Activated naive CD8-positive, alpha-beta T cell treated with anti-CD3 and anti-CD28 coated beads, Interleukin-2, amount 10 ng/mL, durations not matched to agents 7 days and 5 days (primary cell): ENCODE results near the gene USP6NL. TPM values are rescaled to one million over a fixed set of nuclear protein-coding genes. Genes with fewer than 3 reads are reported as not detected.
A peak's percentile ranks its signal among the peaks of the same experiment; 100 is the strongest.

Experiments used
- ATAC-seq: fragments of 150-1000 bp; cut with Tn5 transposase; one replicate; pipeline ENCODE4 v1.10.0; 2021; ENCODE audit warnings: low read depth, moderate library complexity
- POLR2A ChIA-PET: fragments of 350-600 bp; sonication (Branson Sonifier 250); formaldehyde crosslinking; loops from one replicate; lab custom pipeline; 2021; ENCODE audit warnings: antibody characterized with exemption; lab: Charles Lee
- DNase-seq: peaks from one replicate; pipeline ENCODE4 v3.0.0; 2021
- H3K27ac Mint-ChIP-seq: one replicate; pipeline ENCODE4 v1.8.0; 2022; ENCODE audit warnings: mild to moderate bottlenecking, mixed read lengths
- H3K27me3 Mint-ChIP-seq: one replicate; pipeline ENCODE4 v1.8.0; 2022; ENCODE audit warnings: mild to moderate bottlenecking, moderate library complexity, mixed read lengths
- H3K36me3 Mint-ChIP-seq: one replicate; pipeline ENCODE4 v1.8.0; 2021; ENCODE audit warnings: mild to moderate bottlenecking, mixed read lengths
- H3K4me1 Mint-ChIP-seq: one replicate; pipeline ENCODE4 v1.8.0; 2021; ENCODE audit warnings: mixed read lengths
- H3K4me3 Mint-ChIP-seq: one replicate; pipeline ENCODE4 v1.8.0; 2022; ENCODE audit warnings: mild to moderate bottlenecking, moderate library complexity, mixed read lengths
- H3K9me3 Mint-ChIP-seq: one replicate; pipeline ENCODE4 v1.8.0; 2021; ENCODE audit warnings: mixed read lengths
- total RNA-seq, 2 experiments: library from RNA; stranded (reverse); gene quantifications; one replicate each; pipeline ENCODE4 v1.2.3, GENCODE V29; 2021

Gene USP6NL
- total RNA-seq, 2 experiments from 2014 or later: 4.4 to 5.6 TPM

DNA sequence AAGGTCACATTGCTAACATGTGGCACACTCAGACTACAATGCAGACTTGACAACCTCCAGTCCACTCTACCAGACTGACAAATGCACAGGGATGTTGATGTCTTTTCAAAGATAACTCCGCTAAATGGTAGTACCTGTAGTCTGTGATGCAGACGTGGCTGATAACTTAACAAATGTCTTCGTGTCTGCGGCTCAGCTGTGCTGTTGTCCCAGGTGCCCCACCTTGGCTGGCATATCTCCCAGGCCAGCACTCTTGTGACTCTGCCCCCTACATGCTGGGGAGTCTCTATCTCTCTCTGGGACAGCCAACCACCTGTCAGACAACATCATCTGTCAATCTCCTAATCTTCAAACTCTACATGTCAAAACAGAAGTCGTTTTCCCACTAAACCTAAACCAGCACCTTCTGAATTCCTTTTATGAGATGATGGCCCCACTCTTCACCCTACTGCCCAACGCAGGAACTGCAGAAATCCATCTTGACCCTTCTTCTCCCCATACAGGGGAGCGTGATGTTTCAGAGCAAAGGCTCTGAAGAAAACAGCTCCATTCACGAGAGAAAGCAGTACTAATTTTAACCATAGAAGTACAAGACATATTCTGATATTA, 156.4 kb downstream of the USP6NL start:
- POLR2A ChIA-PET: no interaction called here
- Mint-ChIP-seq H3K27me3 (peaks cover 9% of the 10 kb centered on the region), H3K27ac (no peak overlapping the region), H3K36me3 (no peaks in the 10 kb centered on the region), H3K9me3 (no peaks in the 10 kb centered on the region), H3K4me1 (no peaks in the 10 kb centered on the region), H3K4me3 (no peak overlapping the region)
- ATAC-seq (no peak), DNase-seq (no peak)

DNA sequence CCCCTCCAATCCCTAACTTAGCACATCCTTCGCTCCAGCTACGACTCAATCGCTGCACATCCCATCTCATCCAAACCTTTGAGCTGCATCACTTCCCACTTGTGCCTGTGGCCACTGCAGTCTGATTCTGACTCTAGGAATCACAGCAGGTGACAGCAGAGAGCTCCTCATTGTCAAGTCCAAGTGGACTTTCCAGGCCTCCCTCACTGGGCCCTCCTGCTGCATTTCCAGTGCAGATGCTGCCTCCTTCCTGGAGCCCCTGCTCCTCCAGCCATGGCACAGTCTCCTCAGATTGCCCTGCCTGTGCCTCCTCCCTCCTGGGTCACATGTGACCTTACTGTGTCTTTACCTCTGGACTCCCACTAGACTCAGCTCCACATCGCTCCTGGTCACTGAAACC, 157.3 kb downstream of the USP6NL start:
- H3K36me3 Mint-ChIP-seq: no peaks in the 10 kb centered on the region
- no peaks in the 10 kb centered on the region for H3K9me3 Mint-ChIP-seq
- no peak overlapping the region for H3K27ac Mint-ChIP-seq

DNA sequence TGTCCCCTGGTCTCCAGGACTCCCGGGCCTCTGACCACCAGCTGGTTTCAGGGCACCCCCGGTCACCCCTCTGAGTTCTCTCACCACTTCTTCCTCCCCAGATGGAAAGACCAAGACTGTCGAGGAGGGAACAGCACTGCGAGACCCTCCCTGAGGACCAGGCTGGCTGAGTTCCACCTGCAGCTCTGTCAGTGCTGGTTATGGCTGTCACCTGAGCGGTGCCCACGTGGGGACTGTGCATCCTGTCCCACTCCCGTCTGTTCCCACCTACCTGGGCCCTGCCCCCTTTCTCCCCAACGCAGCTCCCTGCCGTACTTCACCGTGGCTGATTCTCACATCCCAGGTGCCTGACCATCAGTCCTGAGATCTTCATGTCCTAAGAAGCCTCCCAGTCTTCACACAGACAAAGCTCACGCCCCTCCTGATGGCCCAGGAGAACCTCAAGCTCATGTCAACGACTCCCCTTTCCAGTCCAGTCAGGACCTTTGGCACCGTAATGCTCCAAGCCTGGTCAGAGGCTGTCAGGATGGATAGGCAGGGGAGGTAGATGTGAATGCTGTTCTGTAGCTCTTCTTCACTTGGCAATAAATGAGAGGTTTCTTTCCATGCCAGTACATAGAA, 159.7 kb downstream of the USP6NL start:
- Mint-ChIP-seq H3K27me3 (peaks cover 20% of the 10 kb centered on the region), H3K27ac (peak overlapping the region; percentile 54), H3K4me3 (no peak overlapping the region), H3K4me1 (peaks cover 2% of the 10 kb centered on the region), H3K36me3 (no peaks in the 10 kb centered on the region), H3K9me3 (no peaks in the 10 kb centered on the region)
- no peak for DNase-seq
- ATAC-seq: no peak
- POLR2A ChIA-PET: no interaction called here

More for the DNA sequence above, 157.3 kb downstream of the USP6NL start:
- H3K4me3 Mint-ChIP-seq: no peak overlapping the region
- no peak for DNase-seq
- ATAC-seq: no peak
- no peaks in the 10 kb centered on the region for H3K4me1 Mint-ChIP-seq
- POLR2A ChIA-PET: no interaction called here
- H3K27me3 Mint-ChIP-seq: peaks cover 11% of the 10 kb centered on the region

DNA sequence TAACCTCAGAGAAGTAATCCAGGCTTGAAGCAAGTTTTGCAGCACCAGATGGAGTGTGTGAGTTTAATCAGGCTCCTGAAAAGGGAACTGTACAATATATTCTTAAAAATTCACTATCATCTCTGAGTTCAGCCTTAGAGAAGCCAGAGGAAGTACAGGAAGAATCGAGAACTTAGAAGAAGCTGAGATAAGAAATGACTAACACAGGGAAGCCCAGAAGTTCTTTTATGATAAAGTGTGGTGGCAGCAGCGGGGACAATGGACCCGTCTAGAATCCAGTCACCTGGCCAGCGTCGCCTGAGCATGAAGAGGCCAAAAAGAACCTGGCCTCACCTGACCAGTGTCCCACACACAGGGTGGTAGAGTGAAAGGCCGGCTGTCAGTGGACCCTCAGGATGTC, 161.0 kb downstream of the USP6NL start:
- no peaks in the 10 kb centered on the region for H3K9me3 Mint-ChIP-seq
- DNase-seq (no peak), ATAC-seq (no peak)
- peaks cover 20% of the 10 kb centered on the region for H3K27me3 Mint-ChIP-seq
- H3K4me3 Mint-ChIP-seq: no peak overlapping the region
- POLR2A ChIA-PET: no interaction called here
- no peak overlapping the region for H3K27ac Mint-ChIP-seq
- no peaks in the 10 kb centered on the region for H3K36me3 Mint-ChIP-seq
- H3K4me1 Mint-ChIP-seq: peaks cover 2% of the 10 kb centered on the region

DNA sequence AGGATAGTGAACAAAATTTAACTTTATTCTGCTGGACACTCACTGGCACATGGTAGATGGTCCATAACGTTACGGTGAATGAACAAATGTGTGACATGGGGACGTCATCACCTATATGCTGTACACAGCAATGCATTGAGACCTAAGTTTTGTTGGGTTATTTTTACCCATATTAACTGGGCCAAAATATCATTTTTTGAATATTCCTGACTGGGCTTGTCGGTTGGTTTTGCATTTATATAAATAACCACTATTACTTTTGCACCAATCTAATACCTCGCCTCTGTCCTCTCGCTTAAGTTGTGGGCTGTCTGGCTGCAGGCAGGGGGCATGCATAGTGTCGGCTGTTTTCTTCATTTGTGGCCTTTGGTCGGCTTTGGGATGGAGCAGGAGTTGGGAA, 161.7 kb downstream of the USP6NL start:
- DNase-seq (no peak), ATAC-seq (no peak)
- Mint-ChIP-seq H3K9me3 (no peaks in the 10 kb centered on the region), H3K27me3 (peaks cover 20% of the 10 kb centered on the region), H3K27ac (no peak overlapping the region), H3K4me3 (no peak overlapping the region), H3K4me1 (peaks cover 2% of the 10 kb centered on the region), H3K36me3 (no peaks in the 10 kb centered on the region)
- POLR2A ChIA-PET: no interaction called here

DNA sequence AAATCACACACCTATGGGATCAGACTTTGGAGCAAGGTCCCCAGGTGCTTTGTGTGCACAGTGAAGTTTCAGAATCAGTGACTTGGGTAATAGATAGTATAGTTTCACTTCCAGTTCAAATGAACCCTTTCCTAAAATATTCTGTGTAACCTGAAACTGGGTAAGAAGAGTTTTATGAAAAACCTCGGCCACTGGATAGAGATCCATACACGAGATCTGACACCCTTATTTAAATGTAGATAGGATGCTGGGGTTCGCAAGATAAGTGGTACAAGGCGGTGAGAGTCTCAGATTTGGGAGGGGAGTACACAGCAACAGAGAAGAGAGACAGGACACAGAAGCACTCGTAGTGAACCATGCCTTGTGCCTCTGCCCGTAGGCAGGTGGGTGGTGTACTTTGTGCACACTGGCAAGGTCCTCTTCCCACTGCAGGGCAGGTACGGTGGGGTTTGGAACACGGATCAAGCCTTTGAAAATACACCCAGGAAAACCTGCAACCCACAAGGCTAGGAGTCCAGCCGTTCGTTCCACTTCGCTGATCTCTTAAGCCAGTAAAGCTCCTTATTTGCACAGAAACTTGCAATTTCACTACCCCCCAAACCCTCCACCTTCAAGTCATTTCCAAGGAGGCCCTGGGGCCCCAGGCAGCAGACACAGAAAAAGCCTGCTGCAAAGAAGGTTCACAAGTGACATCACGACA, 162.8 kb downstream of the USP6NL start:
- POLR2A ChIA-PET: no interaction called here
- ATAC-seq: no peak
- Mint-ChIP-seq H3K27ac (no peak overlapping the region), H3K4me1 (peaks cover 2% of the 10 kb centered on the region), H3K36me3 (no peaks in the 10 kb centered on the region), H3K9me3 (no peaks in the 10 kb centered on the region), H3K27me3 (peaks cover 17% of the 10 kb centered on the region), H3K4me3 (no peak overlapping the region)
- no peak for DNase-seq

DNA sequence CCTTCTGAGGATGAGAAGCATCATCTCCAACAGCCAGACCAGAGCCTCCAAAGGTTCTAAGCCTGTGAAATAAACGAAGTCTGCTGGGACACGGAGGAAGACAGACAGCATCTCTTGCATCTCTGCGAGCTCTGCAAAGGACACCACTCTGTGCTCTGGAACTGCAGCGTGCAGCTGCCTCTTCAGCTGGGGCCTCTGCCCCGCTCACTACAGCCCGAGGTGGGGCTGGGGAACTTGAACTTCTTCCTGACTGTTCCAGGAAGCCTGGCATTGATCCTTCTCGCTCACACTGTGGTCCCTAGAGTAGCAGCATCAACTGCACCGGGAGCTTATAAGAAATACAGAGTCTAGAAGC, 163.3 kb downstream of the USP6NL start:
- no peak for DNase-seq
- ATAC-seq: no peak
- peaks cover 2% of the 10 kb centered on the region for H3K4me1 Mint-ChIP-seq
- no peak overlapping the region for H3K4me3 Mint-ChIP-seq
- POLR2A ChIA-PET: no interaction called here
- no peaks in the 10 kb centered on the region for H3K36me3 Mint-ChIP-seq
- no peaks in the 10 kb centered on the region for H3K9me3 Mint-ChIP-seq
- H3K27ac Mint-ChIP-seq: no peak overlapping the region
- H3K27me3 Mint-ChIP-seq: peaks cover 17% of the 10 kb centered on the region

DNA sequence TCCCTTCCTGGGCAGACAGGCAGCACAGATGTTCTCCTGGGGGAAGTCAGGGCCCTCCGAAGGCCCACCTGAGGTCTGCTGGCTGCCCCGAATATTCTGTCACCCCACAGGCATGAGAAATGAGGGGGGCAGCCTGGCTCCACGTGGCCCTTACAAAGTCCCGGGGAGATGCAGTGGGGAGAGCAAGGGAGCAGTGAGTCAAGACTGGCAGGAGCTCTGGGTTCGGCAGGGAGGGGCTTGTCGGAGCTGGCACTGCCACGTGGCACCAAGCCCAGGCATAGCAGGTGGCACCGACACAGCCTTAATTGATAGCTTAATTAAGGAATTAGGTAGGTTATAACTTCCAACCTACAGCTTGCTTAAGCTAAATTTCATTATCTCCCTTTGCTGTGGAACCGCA, 163.9 kb downstream of the USP6NL start:
- DNase-seq (no peak), ATAC-seq (no peak)
- no peak overlapping the region for H3K27ac Mint-ChIP-seq
- H3K36me3 Mint-ChIP-seq: no peaks in the 10 kb centered on the region
- H3K4me3 Mint-ChIP-seq: no peak overlapping the region
- H3K27me3 Mint-ChIP-seq: peaks cover 17% of the 10 kb centered on the region
- H3K9me3 Mint-ChIP-seq: no peaks in the 10 kb centered on the region
- POLR2A ChIA-PET: no interaction called here
- peaks cover 2% of the 10 kb centered on the region for H3K4me1 Mint-ChIP-seq

DNA sequence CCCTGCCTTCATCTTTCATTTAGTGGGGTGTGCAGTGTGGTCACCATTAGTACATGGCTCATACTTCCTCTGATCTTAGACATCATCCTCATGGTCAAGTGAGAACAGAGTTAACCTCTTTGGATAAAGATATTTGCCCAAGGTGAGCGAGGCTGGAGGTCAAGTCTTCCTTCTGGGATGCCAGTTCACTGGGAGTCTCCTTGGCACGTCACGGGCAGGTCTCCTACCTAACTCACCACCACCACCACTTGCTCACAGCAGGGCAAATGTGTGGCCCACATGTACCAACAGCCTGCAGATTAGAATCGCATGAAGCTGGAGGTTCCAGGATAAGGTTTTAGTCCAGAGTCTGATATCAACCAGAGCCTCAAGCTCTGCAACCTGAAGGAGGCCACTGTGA, 164.6 kb downstream of the USP6NL start:
- H3K9me3 Mint-ChIP-seq: no peaks in the 10 kb centered on the region
- POLR2A ChIA-PET: no interaction called here
- H3K4me3 Mint-ChIP-seq: no peak overlapping the region
- no peak overlapping the region for H3K27ac Mint-ChIP-seq
- H3K4me1 Mint-ChIP-seq: peaks cover 2% of the 10 kb centered on the region
- DNase-seq (no peak), ATAC-seq (no peak)
- H3K27me3 Mint-ChIP-seq: peaks cover 13% of the 10 kb centered on the region
- H3K36me3 Mint-ChIP-seq: no peaks in the 10 kb centered on the region

DNA sequence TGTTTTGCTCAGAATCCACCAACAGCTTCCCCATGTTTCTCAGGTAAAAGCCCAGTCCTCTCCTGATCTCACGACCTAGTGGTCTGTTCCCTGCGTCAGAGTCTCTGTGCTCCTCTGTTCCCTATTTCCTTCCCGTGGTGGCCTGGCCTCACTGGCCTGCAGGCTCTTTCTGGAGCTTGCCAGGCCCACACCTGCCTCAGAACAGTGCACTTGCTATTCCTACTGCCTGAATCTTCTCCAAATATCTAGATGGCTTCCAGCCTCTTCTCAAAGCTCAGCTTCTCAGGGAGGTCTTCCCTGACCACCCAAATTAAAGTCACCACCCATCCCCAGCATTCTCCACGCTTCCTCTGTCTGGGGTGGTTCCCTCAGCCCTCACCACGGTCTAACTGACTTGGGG, 165.3 kb downstream of the USP6NL start:
- H3K9me3 Mint-ChIP-seq: no peaks in the 10 kb centered on the region
- H3K4me3 Mint-ChIP-seq: no peak overlapping the region
- peaks cover 2% of the 10 kb centered on the region for H3K4me1 Mint-ChIP-seq
- peaks cover 11% of the 10 kb centered on the region for H3K27me3 Mint-ChIP-seq
- H3K36me3 Mint-ChIP-seq: no peaks in the 10 kb centered on the region
- ATAC-seq (no peak), DNase-seq (no peak)
- POLR2A ChIA-PET: no interaction called here
- H3K27ac Mint-ChIP-seq: no peak overlapping the region

DNA sequence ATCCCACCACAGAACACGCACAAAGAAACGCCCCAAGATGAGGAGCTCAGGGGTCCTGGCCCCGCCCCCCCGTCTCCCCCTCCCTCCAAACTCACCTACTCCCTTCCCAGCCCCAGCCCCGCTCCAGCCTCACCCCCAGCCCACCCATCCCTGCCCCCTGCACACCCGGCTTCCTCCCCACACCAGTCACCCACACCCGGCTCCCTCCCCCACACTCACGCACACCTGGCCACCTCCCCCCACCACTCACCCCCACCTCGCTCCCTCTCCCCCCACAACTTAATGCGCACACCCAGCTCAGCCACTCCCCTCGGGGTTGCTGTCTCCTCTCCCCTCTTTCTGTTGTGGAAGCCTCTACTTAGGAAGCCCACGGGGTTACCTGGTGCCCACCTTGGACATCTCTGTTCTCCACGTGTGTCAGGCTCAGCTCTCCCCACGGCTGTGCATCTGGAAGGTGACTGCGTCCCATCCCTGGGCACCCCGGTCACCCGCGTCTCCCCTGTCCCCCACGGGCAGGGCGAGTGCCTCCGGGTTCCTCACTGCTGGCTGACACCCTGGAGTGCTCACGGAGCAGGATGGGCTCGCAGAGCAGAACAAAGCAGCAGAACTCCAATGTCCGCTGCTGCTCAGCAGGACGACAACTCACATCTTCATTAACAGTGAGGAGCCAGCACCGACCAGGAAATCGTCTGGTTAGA, 166.8 kb downstream of the USP6NL start:
- Mint-ChIP-seq H3K4me1 (peaks cover 11% of the 10 kb centered on the region), H3K27ac (no peak overlapping the region), H3K9me3 (no peaks in the 10 kb centered on the region), H3K4me3 (no peak overlapping the region), H3K36me3 (no peaks in the 10 kb centered on the region), H3K27me3 (peaks cover 11% of the 10 kb centered on the region)
- ATAC-seq (no peak), DNase-seq (no peak)
- POLR2A ChIA-PET: no interaction called here

DNA sequence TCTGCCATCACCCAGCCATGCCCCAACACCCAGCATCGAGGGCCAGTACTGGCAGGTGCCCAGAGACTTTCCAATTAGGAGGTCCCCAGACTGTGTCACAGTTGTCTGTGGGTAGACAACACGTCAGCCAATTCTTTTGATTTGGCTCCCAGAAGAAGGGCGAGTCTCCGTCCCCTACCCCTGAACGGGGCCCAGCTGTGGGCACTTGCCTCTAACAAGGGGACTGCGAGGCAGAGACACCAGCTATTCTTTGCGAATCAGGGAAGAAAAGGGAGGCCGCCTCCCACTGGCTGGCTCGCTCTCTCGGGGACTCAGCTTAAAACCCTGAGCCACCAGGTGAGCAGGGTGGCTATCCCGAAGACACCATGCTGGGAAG, 167.3 kb downstream of the USP6NL start:
- Mint-ChIP-seq H3K4me3 (no peak overlapping the region), H3K36me3 (no peaks in the 10 kb centered on the region), H3K27ac (no peak overlapping the region), H3K4me1 (peaks cover 14% of the 10 kb centered on the region), H3K9me3 (no peaks in the 10 kb centered on the region), H3K27me3 (peaks cover 9% of the 10 kb centered on the region)
- DNase-seq (no peak), ATAC-seq (no peak)
- POLR2A ChIA-PET: no interaction called here

DNA sequence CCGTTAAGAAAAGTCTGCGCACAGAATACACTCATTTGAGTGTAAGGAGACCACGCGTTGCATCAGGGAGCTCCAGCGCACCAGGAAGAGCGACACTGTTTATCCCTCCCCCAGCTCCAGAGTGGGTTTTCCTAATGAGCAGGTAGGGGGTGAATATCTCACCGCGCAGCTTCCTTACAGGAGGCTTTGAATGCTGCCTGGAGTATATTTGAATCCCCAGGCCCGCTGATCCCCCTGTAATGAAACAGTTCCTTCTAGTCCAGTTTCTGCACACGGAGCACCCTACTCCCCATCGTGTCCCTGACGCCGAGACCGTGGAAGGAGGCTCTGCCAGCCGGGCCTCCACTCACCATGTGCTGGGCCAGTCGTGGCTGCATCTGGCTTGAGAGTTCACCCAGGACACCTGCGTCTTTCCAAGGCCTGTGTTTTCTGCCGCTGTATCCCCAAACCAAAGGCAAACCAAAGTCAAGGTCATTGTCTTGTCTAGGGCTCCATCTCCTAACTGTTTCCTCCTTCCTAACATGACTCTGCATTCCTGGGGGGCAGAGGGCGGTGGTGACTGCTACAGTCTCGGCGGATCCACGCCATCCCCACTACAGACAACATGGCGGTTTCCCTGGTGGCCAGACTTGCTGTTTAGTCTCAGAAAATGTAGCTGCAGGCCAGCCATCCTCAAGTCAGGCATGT, 167.8 kb downstream of the USP6NL start:
- no peaks in the 10 kb centered on the region for H3K9me3 Mint-ChIP-seq
- no peak for ATAC-seq
- POLR2A ChIA-PET: no interaction called here
- no peak for DNase-seq
- H3K27me3 Mint-ChIP-seq: peaks cover 9% of the 10 kb centered on the region
- H3K27ac Mint-ChIP-seq: no peak overlapping the region
- H3K4me3 Mint-ChIP-seq: no peak overlapping the region
- H3K4me1 Mint-ChIP-seq: peaks cover 14% of the 10 kb centered on the region
- H3K36me3 Mint-ChIP-seq: no peaks in the 10 kb centered on the region
